MCF 10A (cell line): ENCODE data around the gene PGGHG. TPM values are rescaled to one million over a fixed set of nuclear protein-coding genes. Genes with fewer than 3 reads are reported as not detected.
A peak's percentile ranks its signal among the peaks of the same experiment; 100 is the strongest.
"Not testable (repeated sequence)": the region's sequence is repeated elsewhere in the genome, so short reads cannot be mapped to it uniquely, and the experiment has no call there.

ENCODE experiments used
- BruUV-seq: library from RNA; stranded (reverse); fragments of 400-500 nt; replicated peaks from 2 replicates; lab custom pipeline; 2021; lab: Mats Ljungman, UMichigan
- CTCF ChIA-PET: fragments of 300-600 bp; sonication (Branson Sonifier 250); formaldehyde crosslinking; extraction: SDS; loops from one replicate; lab custom pipeline; 2021; ENCODE audit warnings: antibody characterized with exemption, inconsistent platforms; lab: Yijun Ruan, JAX
- POLR2A ChIA-PET: fragments of 300-600, 350-650 bp; sonication (Branson Sonifier 250); formaldehyde crosslinking; extraction: SDS; loops from one replicate; lab custom pipeline; 2020; ENCODE audit warnings: antibody characterized with exemption, inconsistent platforms; lab: Yijun Ruan, JAX
- DNase-seq: peaks from one replicate; pipeline ENCODE4 v3.0.0-alpha.2; 2018; ENCODE audit not compliant: unreplicated experiment
- H3K27ac Mint-ChIP-seq: one replicate; pipeline ENCODE4 v1.8.0; 2022; ENCODE audit warnings: mild to moderate bottlenecking, low read depth, mixed read lengths; ENCODE audit not compliant: unreplicated experiment
- H3K27me3 Mint-ChIP-seq: one replicate; pipeline ENCODE4 v1.8.0; 2022; ENCODE audit warnings: mixed read lengths; ENCODE audit not compliant: insufficient read depth, unreplicated experiment
- H3K36me3 Mint-ChIP-seq: one replicate; pipeline ENCODE4 v1.8.0; 2022; ENCODE audit warnings: mild to moderate bottlenecking, moderate library complexity, mixed read lengths; ENCODE audit not compliant: insufficient read depth, unreplicated experiment
- H3K4me1 Mint-ChIP-seq: one replicate; pipeline ENCODE4 v1.8.0; 2022; ENCODE audit warnings: mixed read lengths; ENCODE audit not compliant: insufficient read depth, unreplicated experiment
- H3K4me3 Mint-ChIP-seq: one replicate; pipeline ENCODE4 v1.8.0; 2022; ENCODE audit warnings: mild to moderate bottlenecking, moderate library complexity, mixed read lengths; ENCODE audit not compliant: unreplicated experiment
- H3K9me3 Mint-ChIP-seq: one replicate; pipeline ENCODE4 v1.8.0; 2022; ENCODE audit warnings: mixed read lengths; ENCODE audit not compliant: unreplicated experiment
- CTCF ChIP-seq: fragments of 200-600 bp; IDR thresholded peaks from one replicate; pipeline ENCODE4 v1.8.0; 2022; ENCODE audit warnings: antibody characterized with exemption, mild to moderate bottlenecking; ENCODE audit not compliant: unreplicated experiment
- intact Hi-C: fragments of 100-400 bp; cut with micrococcal nuclease; formaldehyde crosslinking; loops from 2 replicates; pipeline ENCODE4 v1.14.1; 2022
- total RNA-seq: library from RNA; stranded (reverse); gene quantifications from 2 replicates; pipeline ENCODE4 v1.2.3, GENCODE V29; 2022

The PGGHG gene
- total RNA-seq, 1 experiment from 2014 or later, result 6.3 TPM

- no peaks in the 10 kb centered on the region for H3K27me3 Mint-ChIP-seq
- H3K9me3 Mint-ChIP-seq, result no peaks in the 10 kb centered on the region
- peaks cover 11% of the 10 kb centered on the region for H3K4me1 Mint-ChIP-seq
- peak; percentile 38 for DNase-seq
- intact Hi-C loops, result no loop called here
- H3K36me3 Mint-ChIP-seq, result peaks cover 16% of the 10 kb centered on the region
- ChIA-PET POLR2A (interaction anchor here (0.6 to 2.7 kb wide), 7 partner anchors 8 to 219 kb away, joined by 3 to 14 read pairs (median 7); partner anchors contain the start of genes BET1L, PSMD13 and RIC8A), CTCF (interaction anchor here (0.6 to 3.1 kb wide), 10 partner anchors 10 to 132 kb away, joined by 3 to 20 read pairs (median 4); partner anchors contain the start of gene IFITM2)
- no peak for TF ChIP-seq CTCF
- H3K27ac Mint-ChIP-seq, result no peak overlapping the region
- no TSS peak for BruUV-seq
- H3K4me3 Mint-ChIP-seq, result peak overlapping the region; percentile 25
These were observed 28.0 kb downstream of the PGGHG start for GRCh38 chr11:316891-317301.

- peak overlapping the region; percentile 25 for H3K4me3 Mint-ChIP-seq
- ChIA-PET CTCF (interaction anchor here (0.6 to 3.1 kb wide), 10 partner anchors 9 to 131 kb away, joined by 3 to 20 read pairs (median 4); partner anchors contain the start of gene IFITM2), POLR2A (interaction anchor here (0.9 to 2.7 kb wide), 5 partner anchors 9 to 110 kb away, joined by 3 to 14 read pairs (median 9); partner anchors contain the start of genes BET1L, PSMD13 and RIC8A)
- H3K9me3 Mint-ChIP-seq, intact Hi-C loops, BruUV-seq, H3K27ac Mint-ChIP-seq, H3K27me3 Mint-ChIP-seq, DNase-seq: not testable (repeated sequence)
- peaks cover 11% of the 10 kb centered on the region for H3K4me1 Mint-ChIP-seq
- H3K36me3 Mint-ChIP-seq, result peaks cover 16% of the 10 kb centered on the region
These were observed 28.9 kb downstream of the PGGHG start for GRCh38 chr11:317668-318404.

GRCh38 chr11:318405-319120, 29.6 kb downstream of the PGGHG start:
- Mint-ChIP-seq H3K4me3 (peak overlapping the region; percentile 97), H3K36me3 (peaks cover 16% of the 10 kb centered on the region)
- DNase-seq, H3K27ac Mint-ChIP-seq, intact Hi-C loops, BruUV-seq, H3K9me3 Mint-ChIP-seq, H3K27me3 Mint-ChIP-seq, H3K4me1 Mint-ChIP-seq: not testable (repeated sequence)
- CTCF ChIA-PET, result interaction anchor here (1.0 kb wide), 1 partner anchor 10 kb away, joined by 4 read pairs; no protein-coding TSS in a partner anchor
- POLR2A ChIA-PET, result interaction anchor here (0.7 to 1.7 kb wide), 5 partner anchors 9 to 113 kb away, joined by 3 to 27 read pairs (median 4); partner anchors contain the start of genes BET1L and RIC8A

GRCh38 chr11:319121-319887, 30.4 kb downstream of the PGGHG start:
- intact Hi-C loops, H3K9me3 Mint-ChIP-seq, H3K4me1 Mint-ChIP-seq, BruUV-seq, H3K27me3 Mint-ChIP-seq, CTCF ChIA-PET: not testable (repeated sequence)
- POLR2A ChIA-PET, result interaction anchor here (0.7 to 1.7 kb wide), 5 partner anchors 10 to 114 kb away, joined by 3 to 27 read pairs (median 4); partner anchors contain the start of genes BET1L and RIC8A
- Mint-ChIP-seq H3K36me3 (peaks cover 16% of the 10 kb centered on the region), H3K27ac (peak overlapping the region; percentile 96), H3K4me3 (peak overlapping the region; percentile 97)
- DNase-seq, result peak; percentile 40

DNA sequence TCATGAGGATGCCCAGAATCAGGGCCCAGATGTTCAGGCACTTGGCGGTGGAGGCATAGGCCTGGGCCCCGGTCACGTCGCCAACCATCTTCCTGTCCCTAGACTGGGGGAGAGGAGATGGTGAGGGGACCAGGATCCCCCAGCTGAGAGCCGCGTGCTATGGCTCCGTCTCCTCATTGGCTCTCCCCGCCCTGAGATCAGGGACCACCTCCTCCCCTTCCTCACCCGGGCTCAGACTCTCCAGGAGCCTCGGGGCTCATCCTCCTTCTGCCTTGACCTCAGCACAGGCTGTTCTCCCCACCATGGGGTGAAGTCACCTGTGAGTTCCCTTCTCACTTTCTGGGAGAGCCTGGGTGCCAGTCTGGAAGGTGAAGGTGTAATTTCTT, 31.0 kb downstream of the PGGHG start:
- H3K9me3 Mint-ChIP-seq, BruUV-seq, DNase-seq, H3K4me1 Mint-ChIP-seq, H3K27me3 Mint-ChIP-seq, intact Hi-C loops: not testable (repeated sequence)
- ChIA-PET CTCF (interaction anchor here (1.0 kb wide), 1 partner anchor 36 kb away, joined by 3 read pairs; no protein-coding TSS in a partner anchor), POLR2A (interaction anchor here (0.7 to 1.7 kb wide), 5 partner anchors 10 to 114 kb away, joined by 3 to 27 read pairs (median 4); partner anchors contain the start of genes BET1L, PKP3 and RIC8A)
- H3K36me3 Mint-ChIP-seq, result peaks cover 16% of the 10 kb centered on the region
- H3K27ac Mint-ChIP-seq, result peak overlapping the region; percentile 96
- peak overlapping the region; percentile 97 for H3K4me3 Mint-ChIP-seq
